DMS 273 (cell line): Measurements from ENCODE around the gene ST6GAL2.

Experiments
- DNase-seq: peaks from one replicate; lab custom pipeline; 2025; ENCODE audit not compliant: unreplicated experiment; lab: John Stamatoyannopoulos, UW

ST6GAL2 gene

GRCh38 chr2:106864051-106864450 is 21.9 kb downstream of the ST6GAL2 start:
- no peak for DNase-seq

- no peak for DNase-seq
These were observed 22.6 kb downstream of the ST6GAL2 start for GRCh38 chr2:106863387-106863786.

GRCh38 chr2:106859498-106859897 is 26.5 kb downstream of the ST6GAL2 start:
- DNase-seq = no peak

GRCh38 chr2:106858810-106859209 is 27.2 kb downstream of the ST6GAL2 start:
- peak; percentile 92 for DNase-seq

- no peak for DNase-seq
These were observed 28.0 kb downstream of the ST6GAL2 start for GRCh38 chr2:106857882-106858478.

- DNase-seq = peak; percentile 82
These were observed 32.3 kb downstream of the ST6GAL2 start for GRCh38 chr2:106853631-106854030.

GRCh38 chr2:106851881-106852501 is 34.0 kb downstream of the ST6GAL2 start:
- no peak for DNase-seq

GRCh38 chr2:106851087-106851874 is 34.7 kb downstream of the ST6GAL2 start:
- DNase-seq = peak; percentile 14

GRCh38 chr2:106849253-106849652 is 36.7 kb downstream of the ST6GAL2 start:
- DNase-seq = no peak

GRCh38 chr2:106847366-106847765 is 38.6 kb downstream of the ST6GAL2 start:
- peak; percentile 75 for DNase-seq

- peak; percentile 24 for DNase-seq
These were observed 40.3 kb downstream of the ST6GAL2 start for GRCh38 chr2:106845716-106846115.

- peak; percentile 87 for DNase-seq
These were observed 42.1 kb downstream of the ST6GAL2 start for GRCh38 chr2:106843910-106844250.

GRCh38 chr2:106843001-106843909 is 42.7 kb downstream of the ST6GAL2 start:
- no peak for DNase-seq

GRCh38 chr2:106841886-106842645 is 43.9 kb downstream of the ST6GAL2 start:
- DNase-seq = peak; percentile 69

GRCh38 chr2:106840818-106841217 is 45.1 kb downstream of the ST6GAL2 start:
- DNase-seq = no peak

- peak; percentile 62 for DNase-seq
These were observed 45.9 kb downstream of the ST6GAL2 start for GRCh38 chr2:106839849-106840595.

GRCh38 chr2:106833256-106833655 is 52.7 kb downstream of the ST6GAL2 start:
- no peak for DNase-seq

- no peak for DNase-seq
These were observed 54.0 kb downstream of the ST6GAL2 start for GRCh38 chr2:106831816-106832569.

- no peak for DNase-seq
These were observed 54.7 kb downstream of the ST6GAL2 start for GRCh38 chr2:106831241-106831640.
